ENCODE results near the gene SLC25A27.

DNA sequence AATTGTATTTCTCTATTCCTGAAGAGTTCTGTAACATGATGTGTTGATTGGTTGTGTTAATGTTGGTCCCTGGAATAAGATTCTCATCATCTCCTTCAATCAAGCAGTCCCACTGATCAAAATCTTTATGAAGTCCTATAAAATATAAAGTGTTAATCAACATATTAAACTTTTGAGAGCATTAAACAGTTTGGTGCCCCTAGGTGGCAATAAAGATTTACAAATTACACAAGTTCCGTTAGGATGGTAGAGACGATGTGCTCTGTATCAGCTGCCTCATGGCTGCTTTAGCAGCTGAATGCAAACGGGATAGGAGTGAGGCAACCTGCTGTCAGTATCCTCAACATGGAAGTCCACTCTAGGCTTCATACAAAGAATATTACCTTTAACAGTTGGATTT lies 51.8 kb downstream of the SLC25A27 start:
- TF ChIP-seq, protein P1, sequence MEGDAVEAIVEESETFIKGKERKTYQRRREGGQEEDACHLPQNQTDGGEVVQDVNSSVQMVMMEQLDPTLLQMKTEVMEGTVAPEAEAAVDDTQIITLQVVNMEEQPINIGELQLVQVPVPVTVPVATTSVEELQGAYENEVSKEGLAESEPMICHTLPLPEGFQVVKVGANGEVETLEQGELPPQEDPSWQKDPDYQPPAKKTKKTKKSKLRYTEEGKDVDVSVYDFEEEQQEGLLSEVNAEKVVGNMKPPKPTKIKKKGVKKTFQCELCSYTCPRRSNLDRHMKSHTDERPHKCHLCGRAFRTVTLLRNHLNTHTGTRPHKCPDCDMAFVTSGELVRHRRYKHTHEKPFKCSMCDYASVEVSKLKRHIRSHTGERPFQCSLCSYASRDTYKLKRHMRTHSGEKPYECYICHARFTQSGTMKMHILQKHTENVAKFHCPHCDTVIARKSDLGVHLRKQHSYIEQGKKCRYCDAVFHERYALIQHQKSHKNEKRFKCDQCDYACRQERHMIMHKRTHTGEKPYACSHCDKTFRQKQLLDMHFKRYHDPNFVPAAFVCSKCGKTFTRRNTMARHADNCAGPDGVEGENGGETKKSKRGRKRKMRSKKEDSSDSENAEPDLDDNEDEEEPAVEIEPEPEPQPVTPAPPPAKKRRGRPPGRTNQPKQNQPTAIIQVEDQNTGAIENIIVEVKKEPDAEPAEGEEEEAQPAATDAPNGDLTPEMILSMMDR (IDR thresholded peaks at IDR 0.05): no peak
- TF ChIP-seq JUNB (IDR thresholded peaks at IDR 0.05) (no peak), ZFP36 (IDR thresholded peaks at IDR 0.05; ENCODE audit: borderline replicate concordance, partially characterized antibody) (no peak), RFX5 (IDR thresholded peaks at IDR 0.05) (no peak), CHD2 (IDR thresholded peaks at IDR 0.05; ENCODE audit: low read length, partially characterized antibody) (no peak)
